HG03378 (cell line): Measurements from ENCODE around the gene SDS.

ENCODE experiments used
- ATAC-seq: cut with Tn5 transposase; IDR thresholded peaks from one replicate; pipeline ENCODE4 v1.9.1; 2021; ENCODE audit warnings: mild to moderate bottlenecking, moderate library complexity; ENCODE audit not compliant: unreplicated experiment

SDS gene

GRCh38 chr12:113401066-113402000 lies 2.4 kb downstream of the SDS start:
- ATAC-seq: no peak

DNA sequence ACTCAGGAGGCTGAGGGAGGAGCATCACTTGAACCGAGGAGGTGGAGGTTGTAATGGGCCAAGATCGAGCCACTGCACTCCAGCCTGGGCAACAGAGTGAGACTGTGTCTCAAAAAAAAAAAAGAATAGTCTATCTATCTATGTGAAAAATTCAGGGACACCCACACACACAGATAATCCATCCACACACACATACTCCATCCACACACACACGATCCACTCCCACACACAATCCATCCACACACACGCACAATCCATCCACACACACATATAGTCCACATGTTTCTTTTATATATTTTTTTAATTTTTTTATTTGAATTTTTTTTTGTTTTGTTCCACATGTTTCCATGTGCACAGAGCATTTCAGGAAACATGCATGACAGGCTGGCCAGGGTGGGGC lies 3.3 kb downstream of the SDS start:
- ATAC-seq: no peak

DNA sequence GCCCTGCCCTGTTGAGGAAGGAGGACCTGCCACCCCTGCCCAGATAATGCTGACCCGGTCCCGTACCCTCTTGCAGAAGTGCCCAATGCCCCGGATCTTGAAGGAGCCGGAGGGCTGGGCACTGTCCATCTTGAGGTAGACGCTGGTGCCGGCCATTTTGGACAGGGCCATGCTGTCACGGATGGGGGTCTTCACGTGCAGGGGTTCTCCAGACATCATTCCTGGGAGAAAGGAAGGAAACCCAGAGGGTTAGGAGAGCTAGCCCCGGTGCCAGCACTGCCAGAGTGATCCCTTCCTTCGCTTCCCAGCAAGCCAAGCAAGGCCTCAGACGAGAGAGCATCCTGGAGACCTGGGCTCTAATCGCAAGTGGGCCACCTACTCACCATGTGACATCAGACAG lies 4.2 kb downstream of the SDS start:
- ATAC-seq: no peak

GRCh38 chr12:113398346-113399290 lies 5.1 kb downstream of the SDS start:
- ATAC-seq: no peak

GRCh38 chr12:113397497-113398197 lies 6.0 kb downstream of the SDS start:
- no peak for ATAC-seq

DNA sequence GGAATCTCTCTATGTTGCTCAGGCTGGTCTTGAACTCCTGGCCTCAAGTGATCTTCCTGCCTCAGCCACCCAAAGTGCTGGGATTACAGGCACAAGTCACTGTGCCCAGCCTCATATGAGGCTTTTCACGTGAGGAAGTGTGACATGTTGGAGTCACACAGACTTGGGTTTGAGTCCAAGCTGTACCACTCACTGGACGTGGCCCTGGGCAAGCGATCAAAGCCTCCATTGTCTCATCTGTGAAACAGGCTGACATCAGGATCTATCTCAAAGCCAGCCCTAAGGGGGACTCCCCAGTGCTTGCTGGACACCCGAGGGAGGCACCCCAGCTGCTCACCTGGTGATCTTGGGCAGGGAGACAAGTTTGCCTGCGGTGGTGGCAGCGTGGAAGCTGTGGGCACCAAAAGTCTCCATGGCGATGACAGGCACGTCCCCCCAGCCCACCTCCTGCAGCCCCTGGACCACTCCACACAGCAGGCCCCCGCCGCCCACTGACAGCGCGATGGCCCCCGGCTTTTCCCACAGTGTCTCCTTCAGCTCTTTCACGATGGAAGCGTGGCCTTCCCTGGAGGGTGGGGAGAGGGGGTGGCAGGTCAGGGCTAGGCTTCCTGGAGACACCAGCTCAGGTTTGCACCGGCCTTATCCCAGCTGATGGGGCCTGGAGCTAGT lies 6.7 kb downstream of the SDS start:
- no peak for ATAC-seq

DNA sequence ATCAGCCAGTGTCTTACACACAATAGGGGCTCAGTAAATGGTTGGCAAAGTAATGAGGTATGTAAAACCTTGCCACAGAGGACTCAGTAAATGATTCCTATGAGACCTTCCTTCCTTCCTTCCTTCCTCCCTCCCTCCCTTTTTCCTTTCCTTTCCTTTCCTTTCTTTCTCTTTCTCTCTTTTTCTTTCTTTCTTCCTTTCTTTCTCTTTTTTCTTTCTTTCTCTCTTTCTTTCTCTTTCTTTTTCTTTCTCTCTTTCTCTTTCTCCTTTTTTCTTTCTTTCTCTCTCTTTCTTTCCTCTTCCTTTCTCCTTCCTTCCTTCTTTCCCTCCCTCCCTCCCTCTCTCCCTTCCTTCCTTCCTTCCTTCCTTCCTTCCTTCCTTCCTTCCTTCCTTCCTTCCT lies 7.5 kb downstream of the SDS start:
- no peak for ATAC-seq

- no peak for ATAC-seq
These were observed 8.6 kb downstream of the SDS start for GRCh38 chr12:113395119-113395518.

DNA sequence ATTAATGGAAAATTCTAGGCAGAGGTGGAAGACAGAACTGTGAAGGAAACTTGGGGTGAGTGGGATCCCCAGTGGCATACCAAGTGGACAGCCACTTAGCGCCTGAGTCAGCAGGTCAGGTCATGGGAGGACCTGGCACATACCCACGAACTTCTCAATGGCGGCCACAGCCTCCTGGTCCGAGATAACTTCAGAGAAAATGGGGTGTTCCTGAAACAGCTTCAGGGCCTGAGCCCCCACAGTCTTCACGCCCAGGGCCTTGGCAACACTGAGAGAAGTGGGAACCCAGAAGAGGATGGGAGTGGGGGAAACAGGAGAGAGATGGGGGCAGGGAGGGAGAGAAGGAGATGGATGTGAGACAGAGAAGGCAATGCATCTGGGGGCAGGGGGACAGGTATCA lies 9.9 kb downstream of the SDS start:
- no peak for ATAC-seq

GRCh38 chr12:113392988-113393579 lies 10.6 kb downstream of the SDS start:
- ATAC-seq: no peak

DNA sequence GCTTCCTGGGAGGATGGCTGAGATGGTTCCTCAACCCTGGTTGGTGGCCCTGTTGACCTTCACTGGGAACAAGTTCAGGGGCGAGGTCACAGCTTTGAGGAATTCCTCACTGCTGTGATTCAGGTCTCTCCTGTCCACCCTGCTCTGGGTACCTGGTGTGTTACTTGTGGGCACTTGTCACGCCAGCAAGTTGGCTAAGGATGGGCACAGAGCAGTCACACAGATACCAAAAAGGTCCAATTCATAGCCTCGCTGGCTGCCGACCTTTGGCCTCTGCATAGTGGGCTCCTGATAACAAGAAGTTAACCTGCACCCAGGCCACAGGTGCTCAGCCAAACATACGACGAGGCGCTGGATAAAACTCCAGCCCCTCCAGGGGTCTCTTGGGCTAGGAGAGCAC lies 11.2 kb downstream of the SDS start:
- no peak for ATAC-seq

GRCh38 chr12:113391650-113392337 lies 11.9 kb downstream of the SDS start:
- no peak for ATAC-seq

- no peak for ATAC-seq
These were observed 12.5 kb downstream of the SDS start for GRCh38 chr12:113391145-113391544.

DNA sequence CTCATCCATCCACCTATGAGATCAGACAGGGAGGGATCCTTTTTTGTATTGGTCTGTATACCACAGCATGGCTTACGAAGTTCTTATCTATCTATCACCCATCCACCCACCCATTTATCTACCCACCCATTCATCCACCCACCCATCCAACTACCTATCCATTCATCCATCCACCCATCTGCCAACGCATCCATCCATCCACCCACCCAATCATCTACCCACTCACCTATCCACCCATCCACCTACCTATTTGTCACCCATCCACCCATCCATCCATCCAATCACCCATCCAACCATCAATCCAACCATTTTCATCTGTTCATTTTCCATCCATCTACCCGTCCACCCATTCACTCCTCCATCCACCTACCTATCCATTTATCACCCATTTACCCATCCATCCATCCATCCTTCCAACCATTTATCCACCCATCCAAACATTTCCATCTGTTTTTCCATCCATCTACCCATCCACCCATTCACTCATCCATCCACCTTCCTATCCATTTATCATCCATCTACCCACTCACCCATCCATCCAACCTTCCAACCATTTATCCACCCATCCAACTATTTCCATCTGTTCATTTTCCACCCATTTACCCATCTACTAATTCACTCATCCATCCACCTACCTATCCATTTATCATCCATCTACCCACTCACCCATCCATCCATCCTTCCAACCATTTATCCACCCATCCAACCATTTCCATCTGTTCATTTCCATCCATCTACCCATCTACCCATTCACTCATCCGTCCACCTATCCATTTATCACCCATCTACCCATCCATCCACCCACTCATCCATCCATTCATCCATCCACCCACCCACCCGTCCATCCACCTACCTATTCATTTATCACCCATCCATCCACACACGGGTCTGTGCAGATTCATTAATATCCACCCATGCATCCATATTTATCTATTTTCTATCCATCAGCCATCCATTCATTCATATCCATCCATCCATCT lies 13.3 kb downstream of the SDS start:
- no peak for ATAC-seq

DNA sequence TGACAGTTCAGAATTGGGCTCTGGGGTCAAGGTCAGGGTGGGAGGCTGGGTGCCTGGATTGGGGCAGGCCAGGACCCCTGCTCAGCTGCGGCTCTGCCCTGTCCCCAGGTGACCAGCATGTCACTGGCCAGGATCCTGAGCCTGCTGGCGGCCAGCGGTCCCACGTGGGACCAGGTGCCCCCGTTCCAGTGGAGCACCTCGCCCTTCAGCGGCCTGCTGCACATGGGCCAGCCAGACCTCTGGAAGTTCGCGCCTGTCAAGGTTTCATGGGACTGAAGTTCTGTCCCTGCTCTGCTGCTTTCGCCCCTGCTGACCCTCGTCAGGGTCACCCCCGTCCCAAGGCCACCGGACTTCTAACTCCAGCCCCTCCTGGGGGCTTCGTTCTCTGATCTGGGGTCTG lies 15.3 kb downstream of the SDS start:
- ATAC-seq: no peak

DNA sequence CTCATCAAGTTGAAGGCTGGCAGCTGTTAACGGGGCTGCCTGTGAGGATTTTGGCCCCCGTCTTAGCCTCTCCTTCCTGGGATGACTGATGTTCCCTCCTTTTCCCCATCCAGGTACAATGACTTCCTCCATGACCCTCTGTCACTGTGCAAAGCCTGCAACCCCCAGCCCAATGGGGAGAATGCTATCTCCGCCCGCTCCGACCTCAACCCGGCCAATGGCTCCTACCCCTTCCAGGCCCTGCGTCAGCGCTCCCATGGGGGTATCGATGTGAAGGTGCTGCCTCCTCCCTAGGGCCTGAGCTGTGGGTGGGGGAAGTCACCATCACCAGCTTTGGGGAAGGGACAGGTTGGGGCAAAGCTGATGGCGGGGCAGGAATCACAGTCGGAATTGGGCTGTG lies 16.1 kb downstream of the SDS start:
- no peak for ATAC-seq

DNA sequence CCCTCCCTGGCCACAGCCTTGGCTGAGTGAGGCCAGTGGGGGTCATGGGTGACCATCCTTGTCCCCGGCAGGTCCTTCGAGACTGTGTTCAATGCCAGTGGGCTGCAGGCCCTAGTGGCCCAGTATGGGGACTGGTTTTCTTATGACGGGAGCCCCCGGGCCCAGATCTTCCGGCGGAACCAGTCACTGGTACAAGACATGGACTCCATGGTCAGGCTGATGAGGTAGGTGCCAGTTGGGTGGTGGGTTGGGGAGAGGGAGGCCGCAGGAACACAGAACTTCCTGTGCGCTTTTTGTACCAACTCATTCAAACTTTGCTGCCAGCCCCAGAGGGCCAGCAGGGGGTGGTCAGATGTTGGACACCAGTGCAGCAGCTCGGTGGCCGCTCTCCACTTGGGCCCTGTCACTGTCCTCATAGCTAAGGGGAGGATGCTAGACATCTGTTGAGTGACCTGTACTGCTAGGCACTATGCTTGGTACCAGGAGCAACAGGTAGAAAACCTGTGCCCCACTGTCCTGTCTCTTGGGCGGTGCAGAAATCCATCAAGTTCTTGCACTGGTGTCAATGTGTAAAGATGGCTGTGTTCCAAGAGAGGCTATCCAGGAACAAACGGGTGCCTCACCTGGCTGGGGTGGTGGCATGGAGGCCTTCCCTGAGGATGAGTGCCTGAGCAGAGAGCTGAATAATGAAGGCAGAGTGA lies 16.7 kb downstream of the SDS start:
- ATAC-seq: no peak
